Measurements from ENCODE around the gene TTC28.
"Not testable (repeated sequence)": the region's sequence is repeated elsewhere in the genome, so short reads cannot be mapped to it uniquely, and the experiment has no call there.

Gene TTC28

GRCh38 chr22:28678170-28678569 is 1.5 kb downstream of the TTC28 start:
- DNase-seq (ENCODE audit: low spot score), result not testable (repeated sequence)

- no peak for DNase-seq (ENCODE audit: low spot score)
Measured at GRCh38 chr22:28674121-28674563, 5.5 kb downstream of the TTC28 start.

GRCh38 chr22:28670756-28671155 is 8.9 kb downstream of the TTC28 start:
- no peak for DNase-seq (ENCODE audit: low spot score)

GRCh38 chr22:28670161-28670560 is 9.5 kb downstream of the TTC28 start:
- no peak for DNase-seq (ENCODE audit: low spot score)

- no peak for DNase-seq (ENCODE audit: low spot score)
Measured at GRCh38 chr22:28669387-28669786, 10.3 kb downstream of the TTC28 start.

- not testable (repeated sequence) for DNase-seq (ENCODE audit: low spot score)
Measured at GRCh38 chr22:28663569-28663942, 16.1 kb downstream of the TTC28 start.

GRCh38 chr22:28658448-28658847 is 21.2 kb downstream of the TTC28 start:
- DNase-seq (ENCODE audit: low spot score), result no peak

GRCh38 chr22:28656181-28656580 is 23.5 kb downstream of the TTC28 start:
- DNase-seq (ENCODE audit: low spot score), result peak; percentile 21

- no peak for DNase-seq (ENCODE audit: low spot score)
Measured at GRCh38 chr22:28650463-28650862, 29.2 kb downstream of the TTC28 start.

GRCh38 chr22:28648792-28649191 is 30.8 kb downstream of the TTC28 start:
- DNase-seq (ENCODE audit: low spot score), result no peak

GRCh38 chr22:28647216-28647615 is 32.4 kb downstream of the TTC28 start:
- no peak for DNase-seq (ENCODE audit: low spot score)

- no peak for DNase-seq (ENCODE audit: low spot score)
Measured at GRCh38 chr22:28639321-28639720, 40.3 kb downstream of the TTC28 start.

GRCh38 chr22:28637225-28637624 is 42.4 kb downstream of the TTC28 start:
- no peak for DNase-seq (ENCODE audit: low spot score)

GRCh38 chr22:28630177-28630574 is 49.5 kb downstream of the TTC28 start:
- no peak for DNase-seq (ENCODE audit: low spot score)

- no peak for DNase-seq (ENCODE audit: low spot score)
Measured at GRCh38 chr22:28629420-28630176, 50.0 kb downstream of the TTC28 start.

- no peak for DNase-seq (ENCODE audit: low spot score)
Measured at GRCh38 chr22:28628766-28629165, 50.9 kb downstream of the TTC28 start.

- DNase-seq (ENCODE audit: low spot score), result no peak
Measured at GRCh38 chr22:28627791-28628190, 51.8 kb downstream of the TTC28 start.

- no peak for DNase-seq (ENCODE audit: low spot score)
Measured at GRCh38 chr22:28620244-28620922, 59.3 kb downstream of the TTC28 start.

- no peak for DNase-seq (ENCODE audit: low spot score)
Measured at GRCh38 chr22:28619236-28619635, 60.4 kb downstream of the TTC28 start.

- not testable (repeated sequence) for DNase-seq (ENCODE audit: low spot score)
Measured at GRCh38 chr22:28615423-28615822, 64.2 kb downstream of the TTC28 start.

GRCh38 chr22:28609921-28610320 is 69.7 kb downstream of the TTC28 start:
- no peak for DNase-seq (ENCODE audit: low spot score)

GRCh38 chr22:28608546-28608945 is 71.1 kb downstream of the TTC28 start:
- DNase-seq (ENCODE audit: low spot score), result no peak

GRCh38 chr22:28607795-28608194 is 71.8 kb downstream of the TTC28 start:
- DNase-seq (ENCODE audit: low spot score), result no peak

All from putamen (tissue), 1 donor.